Measurements from ENCODE around the gene AIRE. TPM values are rescaled to one million over a fixed set of nuclear protein-coding genes. Genes with fewer than 3 reads are reported as not detected.

AIRE gene
- total RNA-seq, 1 experiment from 2014 or later: not detected

- intact Hi-C loops (cut with micrococcal nuclease; ENCODE audit: unreplicated experiment): loop anchor here (10.0 kb wide), 1 partner anchor 539 kb away; the partner anchor contains the start of gene PTTG1IP
- Histone ChIP-seq H3K4me3 (ENCODE audit: low read depth, low read length) (no peak overlapping the region), H3K36me3 (ENCODE audit: control insufficient read depth, insufficient read depth, low read length) (peaks cover 3% of the 10 kb centered on the region), H3K4me1 (peaks cover 7% of the 10 kb centered on the region), H3K27me3 (replicated peaks; ENCODE audit: control insufficient read depth, insufficient read depth, low read length) (no peaks in the 10 kb centered on the region), H3K9me3 (no peaks in the 10 kb centered on the region)
- H3K4me3 Mint-ChIP-seq (ENCODE audit: unreplicated experiment): no peak overlapping the region
- H3K27ac Mint-ChIP-seq (ENCODE audit: unreplicated experiment): no peak overlapping the region
- peaks cover 63% of the 10 kb centered on the region for H3K36me3 Mint-ChIP-seq (ENCODE audit: insufficient read depth, unreplicated experiment)
- CTCF ChIA-PET: no interaction called here
- H3K4me1 Mint-ChIP-seq (ENCODE audit: low read depth, unreplicated experiment): peaks cover 15% of the 10 kb centered on the region
- BruUV-seq (replicated peaks): no TSS peak
- no peak for TF ChIP-seq CTCF (IDR thresholded peaks at IDR 0.05; ENCODE audit: insufficient read depth in 1 of 2, low read depth in 1 of 2, low read length in 1 of 2, severe bottlenecking in 1 of 2, unreplicated experiment in 1 of 2)
- no peaks in the 10 kb centered on the region for H3K27me3 Mint-ChIP-seq (ENCODE audit: insufficient read depth, unreplicated experiment)
- DNase-seq: no peak
- H3K9me3 Mint-ChIP-seq (ENCODE audit: unreplicated experiment): no peaks in the 10 kb centered on the region
- POLR2A ChIA-PET: no interaction called here
Measured at GRCh38 chr21:44335266-44336059, 49.8 kb downstream of the AIRE start.

GRCh38 chr21:44337449-44337848 lies 51.8 kb downstream of the AIRE start:
- H3K36me3 Mint-ChIP-seq (ENCODE audit: insufficient read depth, unreplicated experiment): peaks cover 57% of the 10 kb centered on the region
- H3K27ac Mint-ChIP-seq (ENCODE audit: unreplicated experiment): peak overlapping the region; percentile 63
- no TSS peak for BruUV-seq (replicated peaks)
- Histone ChIP-seq H3K36me3 (ENCODE audit: control insufficient read depth, insufficient read depth, low read length) (peaks cover 3% of the 10 kb centered on the region), H3K27me3 (replicated peaks; ENCODE audit: control insufficient read depth, insufficient read depth, low read length) (no peaks in the 10 kb centered on the region), H3K4me1 (peaks cover 23% of the 10 kb centered on the region), H3K4me3 (ENCODE audit: low read depth, low read length) (no peak overlapping the region), H3K9me3 (no peaks in the 10 kb centered on the region)
- DNase-seq: no peak
- ChIA-PET POLR2A (no interaction called here), CTCF (no interaction called here)
- H3K4me1 Mint-ChIP-seq (ENCODE audit: low read depth, unreplicated experiment): peaks cover 35% of the 10 kb centered on the region
- intact Hi-C loops (cut with micrococcal nuclease; ENCODE audit: unreplicated experiment): loop anchor here (10.0 kb wide), 1 partner anchor 537 kb away; the partner anchor contains the start of gene PTTG1IP
- no peaks in the 10 kb centered on the region for H3K9me3 Mint-ChIP-seq (ENCODE audit: unreplicated experiment)
- TF ChIP-seq CTCF (IDR thresholded peaks at IDR 0.05; ENCODE audit: insufficient read depth in 1 of 2, low read depth in 1 of 2, low read length in 1 of 2, severe bottlenecking in 1 of 2, unreplicated experiment in 1 of 2): no peak
- H3K27me3 Mint-ChIP-seq (ENCODE audit: insufficient read depth, unreplicated experiment): no peaks in the 10 kb centered on the region
- peak overlapping the region; percentile 66 for H3K4me3 Mint-ChIP-seq (ENCODE audit: unreplicated experiment)

GRCh38 chr21:44337941-44338895 lies 52.5 kb downstream of the AIRE start:
- H3K27me3 ChIP-seq (replicated peaks; ENCODE audit: control insufficient read depth, insufficient read depth, low read length): no peaks in the 10 kb centered on the region
- H3K36me3 ChIP-seq (ENCODE audit: control insufficient read depth, insufficient read depth, low read length): peaks cover 3% of the 10 kb centered on the region
- peak overlapping the region; percentile 43 for H3K4me3 ChIP-seq (ENCODE audit: low read depth, low read length)
- Mint-ChIP-seq H3K9me3 (ENCODE audit: unreplicated experiment) (no peaks in the 10 kb centered on the region), H3K4me1 (ENCODE audit: low read depth, unreplicated experiment) (peaks cover 41% of the 10 kb centered on the region), H3K4me3 (ENCODE audit: unreplicated experiment) (peak overlapping the region; percentile 66), H3K27ac (ENCODE audit: unreplicated experiment) (peak overlapping the region; percentile 63), H3K36me3 (ENCODE audit: insufficient read depth, unreplicated experiment) (peaks cover 50% of the 10 kb centered on the region), H3K27me3 (ENCODE audit: insufficient read depth, unreplicated experiment) (no peaks in the 10 kb centered on the region)
- ChIA-PET POLR2A (interaction anchor here (0.5 to 1.5 kb wide), 5 partner anchors 9 to 479 kb away, joined by 3 to 9 read pairs (median 3); partner anchors contain the start of gene UBE2G2), CTCF (interaction anchor here (0.6 to 1.3 kb wide), 4 partner anchors 31 to 142 kb away, joined by 3 to 8 read pairs (median 4); partner anchors contain the start of gene PFKL)
- intact Hi-C loops (cut with micrococcal nuclease; ENCODE audit: unreplicated experiment): loop anchor here (2.0 to 10.0 kb wide), 2 partner anchors 145 to 537 kb away; partner anchors contain the start of gene PTTG1IP
- H3K4me1 ChIP-seq: peaks cover 30% of the 10 kb centered on the region
- DNase-seq: peak; percentile 76 to 87
- TF ChIP-seq CTCF (IDR thresholded peaks at IDR 0.05; ENCODE audit: insufficient read depth in 1 of 2, low read depth in 1 of 2, low read length in 1 of 2, severe bottlenecking in 1 of 2, unreplicated experiment in 1 of 2): peak; percentile 41 to 42
- no peaks in the 10 kb centered on the region for H3K9me3 ChIP-seq
- no TSS peak for BruUV-seq (replicated peaks)
